OCI-LY7 (cell line): ENCODE results near the gene UCHL1. TPM values are rescaled to one million over a fixed set of nuclear protein-coding genes. Genes with fewer than 3 reads are reported as not detected.

Source experiments
- BruUV-seq: library from RNA; stranded (reverse); fragments of 400-500 nt; replicated peaks from 2 replicates; lab custom pipeline; 2021; lab: Mats Ljungman, UMichigan
- CTCF ChIA-PET: fragments of 300-600 bp; sonication (Branson Sonifier 250); formaldehyde crosslinking; loops from one replicate; lab custom pipeline; 2022; ENCODE audit warnings: antibody characterized with exemption; ENCODE audit not compliant: unreplicated experiment; lab: Charles Lee
- POLR2A ChIA-PET: fragments of 300-600 bp; sonication (Branson Sonifier 250); formaldehyde crosslinking; loops from one replicate; lab custom pipeline; 2022; ENCODE audit warnings: antibody characterized with exemption; lab: Charles Lee
- DNase-seq: peaks from one replicate; pipeline ENCODE4 v3.0.0-alpha.2; 2015; ENCODE audit warnings: low spot score
- H2AFZ ChIP-seq: fragments of 200-600 bp; sonication (generic), shearing (Covaris generic); 2 replicates; pipeline ENCODE4 v1.6.1; 2014; ENCODE audit warnings: mild to moderate bottlenecking, antibody characterized with exemption, low read length, moderate library complexity
- H3K27ac ChIP-seq: fragments of 200-600 bp; sonication (generic); 2 replicates; pipeline ENCODE4 v1.5.1; 2014; ENCODE audit warnings: mixed run types, low read depth, mild to moderate bottlenecking, moderate library complexity, low read length, inconsistent platforms; ENCODE audit not compliant: poor library complexity, severe bottlenecking
- H3K36me3 ChIP-seq: fragments of 200-600 bp; sonication (generic); 2 replicates; pipeline ENCODE4 v1.6.1; 2014; ENCODE audit warnings: mild to moderate bottlenecking, antibody characterized with exemption, low read length, moderate library complexity, mixed read lengths; ENCODE audit not compliant: insufficient read depth
- H3K4me1 ChIP-seq: fragments of 200-600 bp; sonication (generic); 2 replicates; pipeline ENCODE4 v1.5.1; 2014; ENCODE audit warnings: mild to moderate bottlenecking, low read length; ENCODE audit not compliant: insufficient read depth, poor library complexity, severe bottlenecking
- H3K4me2 ChIP-seq: fragments of 200-600 bp; sonication (generic); 2 replicates; pipeline ENCODE4 v1.6.1; 2014; ENCODE audit warnings: mild to moderate bottlenecking, low read length
- H3K4me3 ChIP-seq: fragments of 200-600 bp; sonication (generic); 2 replicates; pipeline ENCODE4 v1.5.1; 2014; ENCODE audit warnings: mild to moderate bottlenecking, low read depth, low read length; ENCODE audit not compliant: poor library complexity, severe bottlenecking
- H3K79me2 ChIP-seq: fragments of 200-600 bp; sonication (generic); 2 replicates; pipeline ENCODE4 v1.6.1; 2016; ENCODE audit warnings: low read depth, mild to moderate bottlenecking, low read length, moderate library complexity, mixed read lengths; ENCODE audit not compliant: insufficient read depth
- H3K9me2 ChIP-seq: fragments of 200-600 bp; sonication (generic); 2 replicates; pipeline ENCODE4 v1.6.1; 2016; ENCODE audit warnings: mild to moderate bottlenecking, low read length, mixed read lengths; ENCODE audit not compliant: insufficient read depth
- H3K9me3 ChIP-seq: fragments of 200-600 bp; sonication (generic); 2 replicates; pipeline ENCODE4 v1.6.1; 2014; ENCODE audit warnings: mild to moderate bottlenecking, mixed run types, low read length, mixed read lengths
- H4K20me1 ChIP-seq: fragments of 200-600 bp; sonication (generic); 2 replicates; pipeline ENCODE4 v1.6.1; 2014; ENCODE audit warnings: mild to moderate bottlenecking, antibody characterized with exemption, low read length, moderate library complexity, mixed read lengths; ENCODE audit not compliant: insufficient read depth
- EZH2phosphoT487 ChIP-seq: fragments of 200-600 bp; sonication (generic); IDR thresholded peaks from 2 replicates; pipeline ENCODE4 v1.6.1; 2018; ENCODE audit warnings: low read depth, borderline replicate concordance, mild to moderate bottlenecking, mixed run types, antibody characterized with exemption, low read length, moderate library complexity, mixed read lengths
- intact Hi-C: fragments of 100-400 bp; cut with micrococcal nuclease; formaldehyde crosslinking; loops from one replicate; pipeline ENCODE4 v1.10.0; 2022; ENCODE audit not compliant: unreplicated experiment
- total RNA-seq, 2 experiments: library from RNA; depleted of rRNA in 1 of 2; stranded (reverse); fragments of >200 nt in 1 of 2; shearing (Covaris generic) in 1 of 2; gene quantifications; 2 replicates each; pipeline ENCODE4 v1.2.3, GENCODE V29; 2014 to 2022
- TF ChIP-seq, protein P1 (sequence below): fragments of 200-600 bp; sonication (generic); conservative IDR thresholded peaks from 2 replicates; pipeline ENCODE4 v1.5.1; 2014; ENCODE audit warnings: mild to moderate bottlenecking, antibody characterized with exemption, low read length, moderate library complexity, mixed read lengths

The UCHL1 gene
- total RNA-seq, 2 experiments from 2014 or later = 430 to 432 TPM

- H2AFZ ChIP-seq = peak overlapping the region; percentile 97; the same call in 1 of the 2 replicates
These were observed 651 bp downstream of the UCHL1 start for GRCh38 chr4:41257257-41257901.

DNA sequence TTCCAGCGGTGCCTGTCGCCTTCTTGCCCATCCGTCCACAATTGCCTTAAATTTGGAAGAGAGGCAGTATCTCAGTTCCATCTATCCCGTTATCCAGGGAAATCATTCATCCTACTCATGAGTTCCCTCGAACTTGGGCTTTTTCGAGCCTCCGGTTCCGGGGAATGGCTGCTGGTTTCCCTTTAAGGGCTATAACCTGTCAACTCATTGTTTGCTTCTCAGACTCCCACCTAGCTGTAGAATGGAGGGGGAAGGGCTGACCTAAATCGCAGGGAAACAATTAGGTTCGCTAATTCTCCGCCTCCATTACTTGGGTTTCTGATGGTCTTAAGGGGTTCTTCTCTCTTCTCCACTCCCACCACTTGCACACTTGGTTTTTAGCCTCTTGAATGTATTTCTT, 1.2 kb downstream of the UCHL1 start:
- Histone ChIP-seq H3K27ac (no peak overlapping the region), H3K4me3 (peak overlapping the region; percentile 90), H2AFZ (no peak overlapping the region; the same call in 1 of the 2 replicates), H3K36me3 (peaks cover 54% of the 10 kb centered on the region), H3K9me3 (no peaks in the 10 kb centered on the region), H3K9me2 (no peaks in the 10 kb centered on the region), H3K4me1 (peaks cover 32% of the 10 kb centered on the region), H4K20me1 (peaks cover 16% of the 10 kb centered on the region; the same call in 1 of the 2 replicates), H3K79me2 (peaks cover 26% of the 10 kb centered on the region), H3K4me2 (peak overlapping the region; percentile 91)
- no TSS peak for BruUV-seq
- CTCF ChIA-PET = no interaction called here
- intact Hi-C loops = no loop called here
- TF ChIP-seq, protein P1, sequence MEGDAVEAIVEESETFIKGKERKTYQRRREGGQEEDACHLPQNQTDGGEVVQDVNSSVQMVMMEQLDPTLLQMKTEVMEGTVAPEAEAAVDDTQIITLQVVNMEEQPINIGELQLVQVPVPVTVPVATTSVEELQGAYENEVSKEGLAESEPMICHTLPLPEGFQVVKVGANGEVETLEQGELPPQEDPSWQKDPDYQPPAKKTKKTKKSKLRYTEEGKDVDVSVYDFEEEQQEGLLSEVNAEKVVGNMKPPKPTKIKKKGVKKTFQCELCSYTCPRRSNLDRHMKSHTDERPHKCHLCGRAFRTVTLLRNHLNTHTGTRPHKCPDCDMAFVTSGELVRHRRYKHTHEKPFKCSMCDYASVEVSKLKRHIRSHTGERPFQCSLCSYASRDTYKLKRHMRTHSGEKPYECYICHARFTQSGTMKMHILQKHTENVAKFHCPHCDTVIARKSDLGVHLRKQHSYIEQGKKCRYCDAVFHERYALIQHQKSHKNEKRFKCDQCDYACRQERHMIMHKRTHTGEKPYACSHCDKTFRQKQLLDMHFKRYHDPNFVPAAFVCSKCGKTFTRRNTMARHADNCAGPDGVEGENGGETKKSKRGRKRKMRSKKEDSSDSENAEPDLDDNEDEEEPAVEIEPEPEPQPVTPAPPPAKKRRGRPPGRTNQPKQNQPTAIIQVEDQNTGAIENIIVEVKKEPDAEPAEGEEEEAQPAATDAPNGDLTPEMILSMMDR = no peak
- TF ChIP-seq EZH2phosphoT487 = no peak
- POLR2A ChIA-PET = interaction anchor here (0.6 to 3.0 kb wide), 10 partner anchors 15 to 1049 kb away, joined by 3 to 13 read pairs (median 3); no protein-coding TSS in a partner anchor
- DNase-seq = no peak

More at GRCh38 chr4:41257257-41257901, 651 bp downstream of the UCHL1 start:
- CTCF ChIA-PET = interaction anchor here (0.7 kb wide), 1 partner anchor 41 kb away, joined by 3 read pairs; no protein-coding TSS in a partner anchor
- Histone ChIP-seq H3K4me1 (peaks cover 32% of the 10 kb centered on the region), H3K9me2 (no peaks in the 10 kb centered on the region), H3K4me3 (peak overlapping the region; percentile 90), H3K4me2 (peak overlapping the region; percentile 91), H3K9me3 (no peaks in the 10 kb centered on the region), H3K27ac (peak overlapping the region; percentile 67), H3K36me3 (peaks cover 48% of the 10 kb centered on the region), H4K20me1 (peaks cover 16% of the 10 kb centered on the region; the same call in 1 of the 2 replicates), H3K79me2 (peaks cover 26% of the 10 kb centered on the region)
- BruUV-seq = no TSS peak
- TF ChIP-seq EZH2phosphoT487 = no peak
- TF ChIP-seq, protein P1 = no peak
- DNase-seq = peak; percentile 79
- intact Hi-C loops = no loop called here
- POLR2A ChIA-PET = interaction anchor here (0.6 to 3.0 kb wide), 19 partner anchors 10 to 1757 kb away, joined by 3 to 13 read pairs (median 4); partner anchors contain the start of gene APBB2
